NCI-H2227 (cell line): ENCODE results near the gene COQ9.
A peak's percentile ranks its signal among the peaks of the same experiment; 100 is the strongest.
"Not testable (repeated sequence)": the region's sequence is repeated elsewhere in the genome, so short reads cannot be mapped to it uniquely, and the experiment has no call there.

Experiments used
- DNase-seq: peaks from one replicate; lab custom pipeline; 2025; ENCODE audit not compliant: unreplicated experiment; lab: John Stamatoyannopoulos, UW

Gene COQ9, protein sequence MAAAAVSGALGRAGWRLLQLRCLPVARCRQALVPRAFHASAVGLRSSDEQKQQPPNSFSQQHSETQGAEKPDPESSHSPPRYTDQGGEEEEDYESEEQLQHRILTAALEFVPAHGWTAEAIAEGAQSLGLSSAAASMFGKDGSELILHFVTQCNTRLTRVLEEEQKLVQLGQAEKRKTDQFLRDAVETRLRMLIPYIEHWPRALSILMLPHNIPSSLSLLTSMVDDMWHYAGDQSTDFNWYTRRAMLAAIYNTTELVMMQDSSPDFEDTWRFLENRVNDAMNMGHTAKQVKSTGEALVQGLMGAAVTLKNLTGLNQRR

DNA sequence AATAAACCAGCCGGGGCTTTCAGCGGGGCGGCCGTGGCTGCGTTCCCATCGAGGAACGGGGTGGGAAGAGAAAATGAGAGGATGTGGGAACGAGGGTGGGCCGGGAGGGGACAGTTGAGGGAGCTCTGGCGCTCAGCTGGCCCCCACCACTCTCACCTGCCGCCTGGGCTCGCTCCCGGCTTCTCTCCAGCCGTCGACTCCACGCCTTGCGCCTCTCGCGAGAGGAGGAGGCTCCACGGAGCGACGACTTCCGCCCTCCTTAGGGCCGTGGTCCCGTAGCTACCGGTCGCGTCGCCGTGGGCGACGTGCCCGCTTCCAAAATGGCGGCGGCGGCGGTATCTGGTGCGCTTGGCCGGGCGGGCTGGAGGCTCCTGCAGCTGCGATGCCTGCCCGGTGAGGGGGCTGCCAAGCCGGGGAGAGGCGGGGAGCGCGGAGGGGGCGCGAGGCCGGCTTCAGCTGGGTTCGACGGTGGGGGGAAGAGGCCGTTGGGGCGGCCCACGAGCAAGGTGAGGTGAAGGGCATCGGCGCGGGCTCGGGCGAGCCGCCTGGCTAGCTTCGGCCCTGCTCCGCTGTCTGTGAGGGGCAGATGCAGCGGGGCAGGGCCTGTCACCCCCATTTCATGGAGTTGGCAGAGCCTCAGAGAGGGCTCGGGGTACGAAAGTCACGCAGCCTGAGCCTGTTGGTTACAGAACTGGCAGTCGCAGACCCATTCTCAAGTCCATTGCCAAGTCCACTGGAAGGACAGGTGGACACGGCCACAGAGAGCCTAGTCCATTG is at the start of gene COQ9, which contains the start of gene CIAPIN1:
COQ9 (plus strand) TSS at position 294 of the 777 bp plus-strand sequence; CDS start at position 321, 27 bp downstream.
CIAPIN1 (minus strand) TSS at position 200 of the 777 bp plus-strand sequence. CDS start 6,457 bp downstream, outside the sequence.
- peak; percentile 95 for DNase-seq

DNA sequence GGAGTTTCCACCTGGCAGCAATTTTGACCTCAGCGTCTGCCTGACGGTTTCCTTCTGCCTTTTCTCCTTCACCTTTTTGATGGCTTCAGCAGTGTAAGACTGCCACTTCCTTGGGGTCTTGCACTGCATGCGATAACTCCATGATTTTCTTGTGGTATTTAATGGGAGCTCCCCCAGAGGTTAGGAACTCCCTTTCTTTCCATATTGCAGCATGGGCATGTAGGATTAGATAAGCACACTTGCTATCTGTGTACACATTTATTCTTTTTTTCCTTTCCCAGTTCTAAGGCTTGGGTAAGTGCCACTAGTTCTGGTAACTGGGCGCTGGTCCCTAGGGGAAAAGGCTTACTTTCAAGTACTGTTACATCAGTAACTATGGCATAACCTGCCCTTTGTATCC is 49.8 kb upstream of the COQ9 start:
- not testable (repeated sequence) for DNase-seq

DNA sequence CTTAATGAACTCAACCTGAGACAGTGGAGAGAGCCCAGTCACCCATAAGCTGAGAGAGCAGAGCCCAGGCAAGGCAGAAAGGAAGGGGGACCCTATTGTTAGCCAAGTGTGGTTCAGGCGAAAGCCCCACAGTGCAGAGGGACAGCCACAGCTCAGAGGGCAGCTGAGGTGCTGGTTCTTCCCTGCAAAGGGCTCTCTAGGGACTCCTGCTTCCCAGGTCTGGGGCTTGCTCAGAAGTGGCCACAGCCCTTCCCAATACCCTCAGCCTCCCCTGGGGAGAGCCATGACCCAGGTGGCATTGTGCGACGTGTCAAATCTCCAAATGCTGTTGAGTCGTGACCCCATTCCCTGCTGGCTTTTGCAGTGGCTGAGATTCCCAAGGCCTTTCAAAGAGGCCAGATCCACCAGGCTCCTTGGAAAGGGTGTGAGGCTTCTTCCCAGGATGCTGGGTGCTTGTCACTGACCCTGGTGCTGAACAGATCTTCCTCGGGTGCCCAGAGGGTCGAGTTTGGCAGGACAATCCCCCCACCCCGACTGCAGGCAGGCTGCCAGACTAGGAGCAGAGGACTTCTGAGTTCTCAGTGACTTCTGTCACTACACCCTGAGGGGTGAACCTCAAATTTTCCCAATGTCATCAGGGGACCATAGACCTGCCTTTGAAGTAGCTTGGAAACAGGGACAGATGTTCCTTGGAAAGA is 45.2 kb upstream of the COQ9 start:
- no peak for DNase-seq

DNA sequence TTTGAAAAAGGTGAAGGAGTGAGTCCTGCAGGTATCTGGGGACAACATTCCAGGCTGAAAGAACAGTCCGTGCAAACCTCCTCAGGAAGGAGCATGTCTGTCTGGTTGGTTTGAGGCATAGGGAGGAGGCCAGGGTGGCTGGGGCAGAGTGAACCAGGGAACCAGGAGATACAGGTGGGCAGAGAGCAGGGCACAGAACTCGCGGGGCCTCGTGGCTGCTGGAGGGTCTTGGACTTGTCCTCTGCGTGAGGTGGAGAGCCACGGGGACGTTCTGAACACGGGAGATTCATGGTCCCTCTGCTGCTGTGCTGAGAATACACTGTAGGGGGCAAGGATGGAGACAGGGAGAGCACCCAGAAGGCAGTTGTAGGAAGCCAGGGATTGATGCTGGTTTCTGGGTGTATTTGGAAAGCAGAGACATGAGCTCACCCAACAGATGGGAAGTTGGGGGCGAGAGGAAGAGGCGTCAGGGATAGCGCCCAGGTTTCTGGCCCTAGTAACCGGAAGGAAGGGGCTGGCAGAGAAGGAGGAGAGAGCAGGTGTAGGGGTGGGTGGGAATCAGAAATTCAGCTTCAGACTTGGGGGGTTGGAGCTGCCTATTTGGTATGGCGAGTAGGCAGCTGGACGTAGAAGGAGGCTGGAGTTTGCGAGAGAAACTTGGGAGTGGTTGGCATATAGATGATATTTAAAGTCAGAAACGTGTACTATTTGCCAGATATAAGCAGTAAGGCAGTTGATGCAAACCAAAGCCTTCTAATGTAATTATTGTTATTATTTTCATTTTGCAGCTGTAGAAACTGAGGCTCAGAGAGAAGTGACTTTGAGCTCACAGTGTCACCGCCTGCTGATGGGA is 43.1 kb upstream of the COQ9 start, which contains the start of gene CCL17:
CCL17 (plus strand) TSS at position 803 of the 853 bp plus-strand sequence. CDS start 9,166 bp downstream, outside the sequence.
- no peak for DNase-seq

DNA sequence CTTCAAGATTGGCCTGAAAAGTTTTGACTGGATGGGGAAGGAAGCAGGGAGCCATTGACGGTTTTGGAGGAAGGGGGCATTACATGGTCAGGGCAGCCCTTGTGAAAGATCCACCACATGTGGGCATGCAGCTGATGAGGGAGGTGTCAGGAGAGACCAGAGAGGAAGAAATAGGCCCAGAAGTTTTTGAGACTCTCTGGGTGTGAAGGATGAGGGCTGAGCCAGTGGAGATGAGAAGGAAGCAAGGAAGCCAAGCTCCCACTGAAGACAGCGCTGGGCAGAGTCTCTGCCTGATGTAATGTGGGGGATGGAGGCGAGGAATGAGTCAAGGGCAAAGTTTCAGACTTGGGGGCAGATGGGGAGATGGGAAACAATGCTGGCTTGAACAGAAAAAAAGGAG is 42.2 kb upstream of the COQ9 start:
- DNase-seq: no peak

DNA sequence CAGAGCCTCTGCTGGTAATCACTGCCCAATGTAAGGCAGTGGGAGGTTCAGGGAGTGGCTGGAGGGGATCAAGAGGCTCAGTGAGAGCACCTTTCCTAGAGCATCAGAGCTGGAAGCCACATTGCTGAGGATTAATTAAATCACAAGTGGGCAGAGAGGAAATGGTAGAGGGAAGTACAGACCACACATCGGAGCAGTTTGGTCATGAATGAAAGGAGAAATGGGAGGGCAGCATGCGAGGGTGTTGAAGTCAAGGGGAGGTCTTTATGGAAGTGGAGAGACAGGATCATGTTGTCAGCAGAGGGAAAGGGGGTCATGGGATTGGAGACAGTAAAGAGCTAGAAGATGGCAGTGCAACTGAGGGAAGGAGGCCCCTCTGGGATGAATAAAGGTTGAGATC is 40.4 kb upstream of the COQ9 start:
- no peak for DNase-seq

DNA sequence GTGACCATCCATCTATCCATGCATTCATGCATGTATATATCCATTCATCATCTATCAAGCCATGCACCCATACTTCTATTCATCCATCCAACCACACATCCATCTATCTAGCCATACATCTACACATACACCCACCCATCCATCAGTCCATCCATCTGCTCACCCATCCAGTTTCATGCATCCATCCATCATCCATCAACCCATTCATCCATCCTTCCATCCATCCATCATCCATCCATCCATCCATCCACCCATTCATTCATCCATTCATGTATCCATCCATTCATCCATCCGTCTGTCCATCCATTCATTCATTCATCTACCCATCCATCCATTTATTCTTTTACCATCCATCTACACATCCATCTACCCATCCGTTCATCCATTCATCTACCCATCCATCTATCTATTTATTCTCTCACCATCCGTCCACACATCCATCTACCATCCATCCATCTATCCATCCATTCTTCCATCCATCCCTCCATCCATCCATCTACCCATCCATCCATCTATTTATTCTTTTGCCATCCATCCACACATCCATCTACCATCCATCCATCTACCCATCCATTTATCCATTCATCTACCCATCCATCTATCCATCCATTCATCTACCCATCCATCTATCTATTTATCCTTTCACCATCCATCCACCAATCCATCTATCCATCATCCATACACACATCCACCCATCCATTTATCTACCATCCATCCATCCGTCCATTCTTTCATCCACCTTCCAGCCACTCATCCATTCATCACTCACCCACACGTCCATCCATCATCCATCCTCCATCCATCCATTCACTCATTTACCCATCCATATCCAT is 39.5 kb upstream of the COQ9 start:
- DNase-seq: no peak

DNA sequence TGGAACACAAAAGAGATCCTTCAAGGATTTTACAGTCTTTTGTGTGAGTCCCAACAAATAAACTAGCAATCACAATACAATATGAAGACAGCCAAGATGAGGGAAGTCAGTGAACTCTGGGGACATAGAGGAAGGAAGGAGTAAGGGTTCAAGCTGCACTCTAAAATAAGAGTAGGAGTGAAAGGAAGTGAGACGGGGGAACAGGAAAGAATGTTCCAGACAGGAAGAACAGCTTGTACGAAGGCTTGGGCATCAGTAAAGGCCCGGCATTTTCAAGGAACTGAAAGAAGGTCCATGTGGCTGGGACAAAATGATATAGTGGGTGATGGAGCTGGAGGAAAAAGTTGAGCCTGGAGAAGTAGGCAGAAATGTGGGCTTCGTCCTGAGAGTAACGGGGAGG is 38.2 kb upstream of the COQ9 start:
- DNase-seq: no peak

DNA sequence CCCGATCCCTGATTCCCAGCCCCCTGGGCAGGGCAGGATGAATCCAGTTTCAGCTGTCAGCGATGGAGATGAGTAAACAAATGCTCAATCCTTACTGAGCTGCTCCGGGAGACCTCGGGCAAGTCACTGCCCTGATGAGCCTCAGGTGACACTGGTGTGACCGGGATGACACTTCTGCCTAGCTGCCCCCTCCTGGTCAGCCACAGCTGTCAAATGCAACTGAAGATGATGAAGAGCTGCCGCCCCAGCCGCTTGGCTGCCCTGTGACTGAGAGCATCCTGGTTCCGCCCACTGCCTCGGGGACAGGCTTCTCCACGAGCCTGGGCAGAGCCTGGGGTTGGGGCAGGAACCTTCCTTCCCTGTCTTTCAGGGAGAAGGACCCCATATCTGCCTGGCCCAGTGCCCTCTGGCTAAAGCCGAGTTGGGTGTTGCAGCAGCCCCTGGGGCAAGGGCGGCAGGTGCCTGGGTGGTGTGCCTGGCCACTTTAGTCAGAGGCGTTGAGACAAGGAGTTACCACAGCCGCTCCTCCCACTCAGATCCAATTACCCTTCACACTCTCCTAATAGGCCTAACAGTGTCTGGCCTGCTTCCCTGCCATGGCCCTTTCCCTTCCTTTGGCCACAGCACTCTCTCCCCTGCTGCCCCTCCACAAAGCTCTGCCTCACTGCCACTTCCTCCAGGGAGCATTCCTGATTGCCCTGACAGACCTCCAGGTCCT is 37.2 kb upstream of the COQ9 start:
- DNase-seq: no peak

DNA sequence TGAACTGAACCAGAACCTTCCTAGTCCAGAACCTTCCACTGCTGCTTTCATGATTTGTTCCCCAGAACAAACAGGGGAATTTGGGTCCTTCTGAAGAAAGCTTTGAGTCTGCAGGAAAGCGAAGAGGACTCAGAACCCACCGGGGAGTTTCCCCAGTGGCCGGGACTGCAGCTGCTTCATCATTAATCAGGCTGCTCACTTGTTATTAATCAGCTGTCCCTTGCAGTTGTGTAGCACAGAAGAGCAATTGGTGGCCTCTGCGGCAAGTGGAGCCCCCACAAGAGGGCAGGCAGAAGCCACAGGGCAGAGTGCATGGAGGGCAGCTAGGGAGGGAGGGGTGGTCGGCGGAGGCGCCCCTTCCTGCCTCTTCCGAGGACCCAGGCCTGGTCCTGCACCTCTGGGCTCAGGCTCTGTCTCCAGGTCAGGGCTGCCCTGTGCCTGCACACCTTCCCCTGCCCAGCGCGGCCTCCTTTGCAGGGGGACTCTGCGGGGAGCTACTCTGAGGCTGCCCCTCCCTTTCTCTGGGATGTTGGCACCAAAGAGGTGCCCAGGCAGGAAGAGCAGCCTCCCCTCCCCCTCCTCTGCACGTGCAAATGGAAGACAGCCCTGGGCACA is 35.8 kb upstream of the COQ9 start:
- no peak for DNase-seq

DNA sequence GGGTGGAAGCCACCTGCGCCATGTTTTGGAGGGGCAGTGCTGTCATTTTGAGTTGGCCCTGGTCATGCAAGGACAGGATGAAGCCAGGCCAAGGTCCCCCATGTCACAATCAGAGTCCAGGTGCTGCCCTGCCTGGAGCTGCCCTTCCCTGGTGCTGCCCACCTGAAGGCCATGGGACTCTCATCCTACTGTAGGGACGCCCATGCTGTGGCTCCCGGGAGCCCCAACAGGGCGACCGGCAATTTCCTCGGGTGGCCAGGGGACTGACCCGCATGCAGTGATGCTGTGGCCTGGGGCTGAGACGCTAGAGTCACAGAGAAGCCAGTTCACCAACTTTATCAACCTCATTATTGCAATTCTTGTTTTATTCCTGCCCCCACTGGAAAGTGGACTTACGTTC is 34.7 kb upstream of the COQ9 start:
- DNase-seq: no peak

DNA sequence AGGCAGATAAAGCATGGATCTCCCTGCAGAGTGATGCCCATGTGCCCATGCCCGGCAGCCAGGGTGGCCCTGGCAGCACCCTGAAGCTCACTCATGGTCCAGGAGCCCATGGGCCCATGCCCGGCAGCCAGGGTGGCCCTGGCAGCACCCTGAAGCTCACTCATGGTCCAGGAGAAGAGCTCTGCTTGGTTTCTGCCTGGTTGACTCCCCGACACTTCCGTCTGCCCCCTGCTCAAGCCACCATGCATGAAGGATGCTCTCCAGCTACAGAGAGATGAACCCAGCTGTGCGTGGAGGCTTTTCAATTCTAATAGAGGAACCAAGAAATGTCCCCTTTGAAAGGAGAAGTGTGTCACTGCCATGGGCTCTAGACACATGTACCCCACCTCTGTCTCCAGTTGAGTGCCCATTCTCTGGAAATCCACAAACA is 34.0 kb upstream of the COQ9 start:
- DNase-seq: no peak

DNA sequence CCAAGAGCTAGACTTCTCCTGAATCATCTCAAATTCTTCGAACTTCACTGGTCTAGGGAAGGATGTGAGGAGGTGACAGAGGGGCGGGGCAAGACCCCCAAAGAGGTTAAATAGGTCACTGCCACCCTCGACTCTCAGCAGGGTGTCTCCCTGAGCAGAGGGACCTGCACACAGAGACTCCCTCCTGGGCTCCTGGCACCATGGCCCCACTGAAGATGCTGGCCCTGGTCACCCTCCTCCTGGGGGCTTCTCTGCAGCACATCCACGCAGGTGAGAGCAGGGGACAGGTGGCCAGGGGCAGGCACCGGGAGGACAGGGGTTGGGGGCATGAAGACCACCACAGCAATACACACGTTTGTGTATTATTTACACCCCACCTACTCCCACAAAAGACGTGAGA is 33.5 kb upstream of the COQ9 start:
- DNase-seq: no peak

DNA sequence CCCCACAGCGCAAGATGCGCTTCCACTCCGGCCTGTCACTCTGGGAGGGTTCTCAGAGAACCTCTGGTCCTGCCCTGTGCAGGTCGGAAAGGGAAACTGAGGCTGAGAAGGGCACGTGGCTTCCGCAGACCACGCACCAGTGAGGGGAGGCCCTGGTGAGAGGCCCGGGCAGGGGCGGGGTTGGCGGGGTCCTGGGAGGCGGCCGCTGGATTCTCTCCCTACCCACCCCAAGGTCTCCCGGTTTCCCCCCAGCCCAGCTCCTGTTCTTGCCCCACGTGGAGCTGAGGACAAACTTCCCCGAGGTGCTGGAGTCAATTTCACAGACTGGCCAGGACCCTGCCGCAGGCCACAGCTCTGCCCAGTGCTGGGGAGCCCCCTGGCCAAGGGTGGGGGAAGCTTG is 31.2 kb upstream of the COQ9 start:
- no peak for DNase-seq

DNA sequence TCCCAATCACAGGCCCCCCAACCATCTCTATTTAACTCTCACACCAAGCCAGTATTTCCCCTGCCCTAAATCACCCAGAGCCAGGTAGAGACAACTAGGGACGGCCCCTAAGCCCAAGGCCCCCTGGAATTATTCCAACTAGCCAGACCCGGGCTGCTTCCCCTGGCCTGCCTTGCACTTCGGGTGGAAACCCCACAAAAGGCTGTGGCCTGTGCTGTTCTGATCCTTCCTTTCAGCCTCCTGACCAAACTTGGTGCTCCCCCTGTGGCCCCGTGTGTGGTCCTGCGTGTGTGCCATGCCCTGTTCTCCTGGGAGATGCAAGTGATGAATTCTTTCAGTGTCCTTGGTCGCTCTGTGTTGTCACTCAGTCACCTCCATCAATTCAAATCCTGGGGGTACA is 27.8 kb upstream of the COQ9 start:
- no peak for DNase-seq

DNA sequence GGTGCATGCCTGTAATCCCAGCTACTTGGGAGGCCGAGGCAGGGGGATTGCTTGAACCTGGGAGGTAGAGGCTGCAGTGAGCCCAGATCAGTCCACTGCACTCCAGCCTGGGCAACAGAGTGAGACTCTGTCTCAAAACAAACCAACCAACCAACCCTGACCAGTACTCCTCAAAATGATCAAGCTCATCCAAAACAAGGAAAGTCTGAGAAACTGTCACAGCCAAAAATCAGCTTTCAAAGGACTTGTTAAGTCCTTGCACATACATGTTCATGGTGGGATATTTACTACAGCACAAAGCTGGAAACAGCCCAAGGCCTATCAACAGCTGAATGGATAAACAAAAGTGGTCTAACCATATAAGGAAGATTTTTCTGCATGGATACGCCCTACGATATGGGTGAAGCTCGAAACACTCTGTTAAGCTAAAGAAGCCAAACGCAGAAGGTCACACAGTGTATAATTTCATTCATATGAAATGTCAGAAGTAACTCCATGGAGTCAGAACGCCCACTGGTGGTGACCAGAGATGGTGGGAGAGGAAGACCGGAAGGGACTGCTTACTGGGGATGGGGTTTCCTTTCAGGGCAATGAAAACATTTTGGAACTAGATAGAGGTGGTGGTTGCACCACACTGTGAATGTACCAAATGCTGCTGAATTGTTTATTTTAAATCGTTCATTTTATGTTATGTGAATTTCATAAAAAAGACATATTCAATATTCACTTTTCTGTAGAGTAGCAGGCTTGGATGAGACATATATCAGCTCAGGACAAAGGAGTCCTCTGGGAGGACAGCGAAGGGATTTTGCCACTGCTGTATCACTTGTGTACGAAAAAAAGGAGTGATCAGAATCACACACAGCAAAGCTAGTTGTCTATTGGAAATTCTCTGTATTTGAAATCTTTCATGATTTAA is 25.0 kb upstream of the COQ9 start:
- peak; percentile 78 for DNase-seq

DNA sequence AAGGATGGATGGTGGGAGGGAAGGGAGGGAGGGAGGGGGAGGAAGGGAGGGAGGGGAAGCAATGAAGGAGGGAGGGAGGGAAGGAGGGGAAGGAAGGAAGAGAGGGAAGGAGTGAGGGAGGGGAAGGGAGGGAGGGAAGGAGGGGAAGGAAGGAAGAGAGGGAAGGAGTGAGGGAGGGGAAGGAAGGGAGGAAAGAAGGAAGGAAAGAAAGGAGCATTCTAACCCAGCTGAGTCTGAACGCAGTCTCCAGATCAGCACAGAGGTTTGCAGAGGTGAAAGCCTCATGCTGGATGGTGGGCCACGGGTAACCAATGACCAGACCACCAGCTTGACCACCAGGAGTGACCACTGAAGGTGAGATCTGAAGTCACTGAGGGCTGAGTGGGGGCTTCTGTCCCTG is 24.1 kb upstream of the COQ9 start:
- DNase-seq: no peak

DNA sequence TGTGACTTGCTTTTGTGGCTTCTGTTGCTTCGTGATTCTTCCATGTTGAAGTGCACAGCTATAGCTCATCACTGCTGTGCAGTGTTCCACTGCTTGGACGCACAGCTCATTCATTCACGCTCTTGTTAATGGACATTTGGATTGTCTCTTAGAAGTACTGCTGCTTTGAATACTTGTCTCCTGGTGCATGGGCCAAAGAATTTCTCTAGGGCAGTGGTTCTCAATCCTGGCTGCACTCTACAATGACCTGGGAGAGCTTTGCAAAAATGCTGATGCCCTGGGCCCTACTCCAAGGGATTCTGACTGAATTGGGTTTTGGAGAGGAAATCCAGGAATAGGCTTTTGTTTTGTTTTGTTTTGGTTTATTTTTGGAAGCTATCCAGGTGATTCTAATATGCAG is 22.7 kb upstream of the COQ9 start:
- no peak for DNase-seq
